ENCODE results near the gene LONRF3.
"Not testable (repeated sequence)": the region's sequence is repeated elsewhere in the genome, so short reads cannot be mapped to it uniquely, and the experiment has no call there.

Gene LONRF3

DNA sequence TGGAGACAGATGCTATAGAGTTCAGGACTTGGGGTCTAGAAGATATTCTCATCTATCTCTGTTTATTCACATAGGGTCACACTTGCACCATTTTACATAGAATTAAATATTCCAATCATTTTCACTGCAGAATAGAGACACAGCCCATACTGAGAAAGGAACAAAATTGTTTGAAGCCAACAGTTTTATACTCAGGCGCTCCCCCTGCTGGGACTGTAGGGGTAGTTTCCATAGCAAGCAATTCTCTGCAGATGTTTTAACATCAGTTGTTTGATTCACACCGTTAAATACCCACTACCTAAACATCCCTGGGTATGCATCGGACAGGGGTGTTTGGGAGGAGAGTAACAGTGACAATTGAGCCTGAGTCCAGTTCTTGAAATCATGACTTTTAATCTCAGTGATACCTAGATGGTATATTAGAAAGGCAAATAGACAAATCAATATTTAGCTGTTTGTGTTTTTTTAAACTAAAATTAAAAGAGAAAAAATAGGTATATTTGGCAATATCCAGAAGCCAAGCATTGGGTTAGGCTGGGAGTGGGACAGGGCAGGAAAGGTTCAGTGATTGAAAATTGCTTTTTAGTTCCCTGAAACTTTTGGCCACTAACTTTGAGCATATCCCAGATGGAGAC, 33.8 kb downstream of the LONRF3 start:
- Mint-ChIP-seq H3K27me3 (no peaks in the 10 kb centered on the region), H3K9me3 (no peaks in the 10 kb centered on the region), H3K27ac (no peak overlapping the region)

GRCh38 chrX:119009071-119009470, 34.7 kb downstream of the LONRF3 start:
- Mint-ChIP-seq H3K4me1 (ENCODE audit: low read depth) (peaks cover 3% of the 10 kb centered on the region), H3K4me3 (no peak overlapping the region), H3K27ac (no peak overlapping the region), H3K36me3 (ENCODE audit: low read depth) (peaks cover 7% of the 10 kb centered on the region), H3K27me3 (no peaks in the 10 kb centered on the region), H3K9me3 (no peaks in the 10 kb centered on the region)

More for the DNA sequence above, 33.8 kb downstream of the LONRF3 start:
- Mint-ChIP-seq H3K4me1 (ENCODE audit: low read depth) (no peaks in the 10 kb centered on the region), H3K36me3 (ENCODE audit: low read depth) (peaks cover 4% of the 10 kb centered on the region), H3K4me3 (no peak overlapping the region)

DNA sequence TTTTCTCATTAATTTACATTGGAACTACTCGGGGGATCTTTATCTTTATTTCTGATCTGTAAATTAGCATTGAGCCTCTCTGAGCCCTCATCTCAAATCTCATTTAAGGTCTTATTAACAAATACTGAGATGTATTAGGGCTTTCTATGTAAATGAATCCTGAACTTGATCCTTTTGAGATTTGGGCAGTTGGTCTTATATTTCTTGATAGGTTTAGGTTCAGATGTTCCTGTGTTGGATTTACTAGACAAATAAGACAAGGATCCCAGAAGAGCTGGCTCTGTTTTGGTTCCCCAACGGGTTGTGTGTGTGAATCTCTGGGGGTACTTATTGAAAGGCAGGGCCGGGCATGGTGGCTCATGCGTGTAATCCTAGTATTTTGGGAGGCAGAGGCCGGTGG, 36.1 kb downstream of the LONRF3 start:
- Mint-ChIP-seq H3K9me3 (no peaks in the 10 kb centered on the region), H3K36me3 (ENCODE audit: low read depth) (peaks cover 11% of the 10 kb centered on the region), H3K4me3 (no peak overlapping the region), H3K4me1 (ENCODE audit: low read depth) (peaks cover 15% of the 10 kb centered on the region), H3K27ac (no peak overlapping the region), H3K27me3 (no peaks in the 10 kb centered on the region)

GRCh38 chrX:119013164-119013563, 38.7 kb downstream of the LONRF3 start:
- Mint-ChIP-seq H3K27ac (no peak overlapping the region), H3K9me3 (no peaks in the 10 kb centered on the region), H3K4me1 (ENCODE audit: low read depth) (peaks cover 21% of the 10 kb centered on the region), H3K36me3 (ENCODE audit: low read depth) (peaks cover 17% of the 10 kb centered on the region), H3K27me3 (no peaks in the 10 kb centered on the region), H3K4me3 (no peak overlapping the region)

DNA sequence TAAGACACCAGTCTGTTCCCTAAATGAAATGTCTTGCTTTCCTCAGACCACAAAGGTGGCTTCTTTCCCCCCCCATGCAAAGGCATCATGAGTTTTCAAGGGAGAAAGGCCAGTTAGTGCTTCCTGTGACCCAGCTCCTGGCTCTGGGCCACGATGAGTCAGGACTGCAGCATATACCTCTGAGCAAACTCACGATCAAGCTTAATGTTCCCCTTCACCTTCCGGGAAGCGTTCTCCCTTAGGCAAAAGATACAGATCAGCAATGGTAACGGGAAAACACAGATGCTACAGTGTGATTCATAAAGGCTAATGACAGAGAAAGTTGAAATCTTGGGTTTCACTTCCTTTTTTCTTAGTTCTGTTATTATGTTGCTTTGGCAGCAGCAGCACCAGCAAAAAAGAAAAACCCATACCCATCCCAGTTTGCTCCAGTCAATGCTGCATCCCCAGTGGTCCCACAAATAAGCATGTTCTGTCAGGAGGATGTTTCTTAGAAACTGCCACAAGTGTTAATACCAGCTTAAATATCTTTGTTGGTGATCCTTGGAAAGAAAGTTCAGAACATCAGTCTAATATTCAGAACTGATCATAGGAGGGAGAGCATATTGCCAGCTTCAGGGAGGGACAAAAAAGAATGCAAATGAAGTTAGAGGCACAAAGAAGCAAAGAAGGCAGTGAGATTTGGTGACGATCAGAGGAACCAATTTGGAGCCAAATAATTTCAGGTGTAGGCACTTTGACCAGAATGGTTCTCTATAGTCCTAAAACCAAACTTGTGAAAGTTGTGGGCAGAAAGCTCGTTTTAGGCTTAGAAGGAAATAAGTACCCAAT, 41.2 kb downstream of the LONRF3 start:
- Mint-ChIP-seq H3K27me3 (no peaks in the 10 kb centered on the region), H3K4me1 (ENCODE audit: low read depth) (peaks cover 21% of the 10 kb centered on the region), H3K36me3 (ENCODE audit: low read depth) (peaks cover 12% of the 10 kb centered on the region), H3K9me3 (no peaks in the 10 kb centered on the region), H3K4me3 (no peak overlapping the region), H3K27ac (peak overlapping the region; percentile 71)

DNA sequence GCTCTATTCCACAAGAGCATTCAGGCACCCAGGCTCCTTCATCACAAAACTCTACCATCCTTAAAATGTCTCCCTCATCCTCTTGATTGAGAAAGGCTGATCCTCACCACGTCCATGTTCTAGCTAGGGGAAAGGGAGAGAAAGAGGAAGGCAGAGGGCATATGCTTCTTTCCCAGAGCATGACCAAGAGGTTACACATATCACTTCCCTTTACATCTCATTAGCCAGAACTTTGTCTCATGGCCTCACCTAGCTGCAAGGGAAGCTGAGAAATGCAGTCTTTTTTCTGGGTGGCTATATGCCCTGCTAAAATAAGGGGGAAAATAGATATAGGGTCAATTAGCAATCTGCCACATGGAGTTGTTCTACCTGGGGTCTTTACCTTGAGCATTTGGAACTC, 42.7 kb downstream of the LONRF3 start:
- Mint-ChIP-seq H3K9me3 (no peaks in the 10 kb centered on the region), H3K4me1 (ENCODE audit: low read depth) (peaks cover 21% of the 10 kb centered on the region), H3K4me3 (no peak overlapping the region), H3K27ac (no peak overlapping the region), H3K36me3 (ENCODE audit: low read depth) (peaks cover 12% of the 10 kb centered on the region), H3K27me3 (no peaks in the 10 kb centered on the region)

GRCh38 chrX:119025900-119026299, 51.5 kb downstream of the LONRF3 start:
- no peaks in the 10 kb centered on the region for H3K27me3 Mint-ChIP-seq
- no peaks in the 10 kb centered on the region for H3K36me3 Mint-ChIP-seq (ENCODE audit: low read depth)
- no peaks in the 10 kb centered on the region for H3K9me3 Mint-ChIP-seq
- H3K4me3 Mint-ChIP-seq: no peak overlapping the region
- no peak overlapping the region for H3K27ac Mint-ChIP-seq
- H3K4me1 Mint-ChIP-seq (ENCODE audit: low read depth): no peaks in the 10 kb centered on the region

GRCh38 chrX:119026344-119026743, 51.9 kb downstream of the LONRF3 start:
- not testable (repeated sequence) for H3K9me3 Mint-ChIP-seq; H3K4me1 Mint-ChIP-seq (ENCODE audit: low read depth); H3K4me3 Mint-ChIP-seq; H3K36me3 Mint-ChIP-seq (ENCODE audit: low read depth); H3K27me3 Mint-ChIP-seq; H3K27ac Mint-ChIP-seq

- H3K4me3 Mint-ChIP-seq; H3K9me3 Mint-ChIP-seq; H3K4me1 Mint-ChIP-seq (ENCODE audit: low read depth); H3K36me3 Mint-ChIP-seq (ENCODE audit: low read depth); H3K27ac Mint-ChIP-seq; H3K27me3 Mint-ChIP-seq: not testable (repeated sequence)
Observed at GRCh38 chrX:119027960-119028732, 53.7 kb downstream of the LONRF3 start.

DNA sequence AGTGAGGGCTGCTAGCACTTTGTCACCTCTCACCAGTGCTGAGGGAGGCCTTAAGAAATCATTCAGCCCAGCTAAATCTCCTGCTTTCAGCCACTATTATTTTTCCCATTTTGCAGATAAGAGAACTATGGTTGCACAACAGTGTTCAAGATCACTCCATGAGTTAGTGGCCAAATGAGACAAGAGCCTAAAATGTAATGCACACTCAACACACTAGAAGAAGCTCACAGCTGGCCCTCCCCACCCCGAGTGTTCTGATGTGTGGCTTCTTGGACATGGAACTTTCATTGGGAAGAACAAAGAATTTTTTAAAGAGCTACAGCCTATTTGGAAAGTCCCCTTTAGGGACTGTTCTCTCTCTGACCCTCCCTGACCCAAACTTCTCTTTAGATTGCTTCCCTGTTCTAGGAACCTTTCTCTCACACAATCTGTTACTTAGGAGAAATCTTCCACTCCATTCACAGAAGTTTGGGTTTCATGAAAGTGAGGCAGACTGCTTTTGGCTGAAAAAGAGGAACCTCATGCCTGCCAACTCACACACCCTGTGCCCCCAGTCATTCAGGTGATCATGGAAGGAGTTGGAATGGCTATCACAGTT, 54.4 kb downstream of the LONRF3 start:
- H3K4me3 Mint-ChIP-seq: no peak overlapping the region

GRCh38 chrX:119029656-119030055, 55.2 kb downstream of the LONRF3 start:
- H3K4me1 Mint-ChIP-seq (ENCODE audit: low read depth); H3K36me3 Mint-ChIP-seq (ENCODE audit: low read depth); H3K27me3 Mint-ChIP-seq; H3K9me3 Mint-ChIP-seq; H3K27ac Mint-ChIP-seq; H3K4me3 Mint-ChIP-seq: not testable (repeated sequence)

More for the DNA sequence above, 54.4 kb downstream of the LONRF3 start:
- no peaks in the 10 kb centered on the region for H3K36me3 Mint-ChIP-seq (ENCODE audit: low read depth)
- H3K9me3 Mint-ChIP-seq: no peaks in the 10 kb centered on the region
- no peaks in the 10 kb centered on the region for H3K4me1 Mint-ChIP-seq (ENCODE audit: low read depth)
- H3K27me3 Mint-ChIP-seq: peaks cover 3% of the 10 kb centered on the region
- H3K27ac Mint-ChIP-seq: no peak overlapping the region

GRCh38 chrX:119030990-119031389, 56.6 kb downstream of the LONRF3 start:
- Mint-ChIP-seq H3K9me3 (no peaks in the 10 kb centered on the region), H3K27me3 (peaks cover 3% of the 10 kb centered on the region), H3K4me1 (ENCODE audit: low read depth) (no peaks in the 10 kb centered on the region), H3K36me3 (ENCODE audit: low read depth) (no peaks in the 10 kb centered on the region), H3K27ac (no peak overlapping the region), H3K4me3 (no peak overlapping the region)

DNA sequence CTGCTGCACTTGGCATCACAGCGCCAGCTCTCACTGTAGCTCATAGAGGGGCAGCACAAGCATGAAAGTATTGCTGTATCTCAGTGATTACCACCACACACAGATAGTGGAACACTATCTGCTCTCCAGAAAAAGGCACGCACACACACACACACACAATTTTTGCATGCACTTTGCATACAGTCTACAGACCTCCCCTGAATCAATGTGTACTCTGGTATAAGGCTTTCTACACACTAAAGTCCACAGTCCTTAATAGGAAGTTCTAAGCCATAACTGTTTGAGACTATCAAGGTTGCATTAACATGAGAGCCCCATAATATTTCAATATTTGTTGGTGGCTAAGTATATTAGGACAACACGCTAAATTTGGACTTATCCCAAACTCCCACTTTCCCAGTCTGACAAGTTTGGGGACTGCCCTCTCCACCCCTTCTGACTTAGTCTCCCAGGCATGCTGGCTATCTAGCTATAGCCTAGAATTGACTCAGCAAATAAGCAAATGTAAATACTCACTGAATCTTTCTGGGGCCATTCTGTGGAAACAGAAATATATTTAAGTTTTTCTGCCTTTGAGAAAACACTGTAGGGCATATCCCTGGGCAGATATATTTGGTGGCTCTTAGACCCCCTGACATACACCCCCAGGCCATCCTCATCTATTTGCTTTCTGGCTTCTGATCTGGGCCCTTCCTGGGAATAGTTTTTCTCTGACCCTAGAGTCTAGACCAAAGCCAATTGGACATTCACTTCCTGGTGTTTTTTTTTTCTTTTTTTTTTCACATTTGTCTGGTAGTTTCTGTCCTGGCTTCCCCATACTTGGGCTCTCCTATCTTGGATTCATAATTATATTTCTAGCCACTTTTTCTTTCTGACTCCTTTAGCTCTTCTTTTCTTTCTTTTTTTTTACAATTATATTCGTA, 62.0 kb downstream of the LONRF3 start:
- Mint-ChIP-seq H3K9me3 (no peaks in the 10 kb centered on the region), H3K36me3 (ENCODE audit: low read depth) (no peaks in the 10 kb centered on the region), H3K27me3 (peaks cover 3% of the 10 kb centered on the region), H3K27ac (no peak overlapping the region), H3K4me1 (ENCODE audit: low read depth) (no peaks in the 10 kb centered on the region), H3K4me3 (no peak overlapping the region)

DNA sequence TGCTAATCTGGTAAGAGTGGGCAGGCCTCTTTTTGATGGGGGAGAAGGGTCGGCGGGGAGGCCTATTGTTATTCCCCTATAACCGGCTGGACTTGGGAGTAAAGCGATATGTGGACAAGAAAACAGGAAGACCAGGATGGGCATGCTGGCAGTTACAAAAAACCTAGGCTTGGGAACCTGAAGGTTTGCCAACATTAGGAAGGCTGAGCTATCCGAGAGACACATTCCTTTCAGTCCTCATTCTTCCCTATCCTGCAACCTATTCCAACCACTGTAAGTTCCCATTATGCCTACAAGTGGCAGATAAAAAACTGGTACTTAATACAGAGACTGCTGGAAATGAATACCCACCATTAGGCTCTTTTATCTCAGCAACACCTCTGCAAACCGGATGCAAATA, 66.0 kb downstream of the LONRF3 start:
- H3K36me3 Mint-ChIP-seq (ENCODE audit: low read depth): no peaks in the 10 kb centered on the region
- no peaks in the 10 kb centered on the region for H3K9me3 Mint-ChIP-seq
- no peak overlapping the region for H3K4me3 Mint-ChIP-seq
- no peak overlapping the region for H3K27ac Mint-ChIP-seq
- H3K27me3 Mint-ChIP-seq: no peaks in the 10 kb centered on the region
- no peaks in the 10 kb centered on the region for H3K4me1 Mint-ChIP-seq (ENCODE audit: low read depth)
